ENCODE data around the gene CPT1B. TPM values are rescaled to one million over a fixed set of nuclear protein-coding genes. Genes with fewer than 3 reads are reported as not detected.

The CPT1B gene
- total RNA-seq, 6 experiments from 2014 or later, result 3.8 to 30.7 (median 13.0) TPM

Other genes starting within 250 kb of the CPT1B start
- 10 to 100 TPM; 38.3 to 80.3 (median 54.4) TPM for gene PPP6R2, start 235.1 kb downstream of the CPT1B start, total RNA-seq
- gene SBF1, start 103.4 kb downstream of the CPT1B start, total RNA-seq, result 10 to 100 TPM; 18.3 to 28.9 (median 22.8) TPM
- gene ADM2, start 96.9 kb downstream of the CPT1B start, total RNA-seq, result 10 to 100 TPM in 1 of 6 experiments, 1 to 10 TPM in 5; 1.0 to 19.2 (median 2.2) TPM
- not detected for gene MIOX, start 91.6 kb downstream of the CPT1B start, total RNA-seq
- 10 to 100 TPM; 33.2 to 47.6 (median 41.7) TPM for gene LMF2, start 70.7 kb downstream of the CPT1B start, total RNA-seq
- 10 to 100 TPM; 11.4 to 17.3 (median 13.9) TPM for gene NCAPH2, start 70.2 kb downstream of the CPT1B start, total RNA-seq
- gene SCO2, start 52.8 kb downstream of the CPT1B start, total RNA-seq, result 1 to 10 TPM in 3 of 6 experiments, under 1 TPM in 1, not detected in 2; 0.80 to 4.2 (median 2.5) TPM
- gene TYMP, start 48.4 kb downstream of the CPT1B start, total RNA-seq, result 100 to 1,000 TPM in 3 of 6 experiments, 10 to 100 TPM in 3; 30.6 to 223 (median 88.2) TPM
- gene KLHDC7B, start 32.5 kb downstream of the CPT1B start, total RNA-seq, result 1 to 10 TPM in 2 of 6 experiments, under 1 TPM in 2, not detected in 2; 0.07 to 1.4 (median 0.62) TPM
- gene SYCE3, start 15.5 kb downstream of the CPT1B start, total RNA-seq, result 1 to 10 TPM in 2 of 6 experiments, not detected in 4; 3.3 to 4.7 TPM
- gene CHKB, start 4.4 kb upstream of the CPT1B start, total RNA-seq, result 10 to 100 TPM; 10.9 to 43.4 (median 26.7) TPM
- gene MAPK8IP2, start 22.4 kb upstream of the CPT1B start, total RNA-seq, result 1 to 10 TPM in 1 of 6 experiments, under 1 TPM in 5; 0.15 to 1.7 (median 0.45) TPM
- gene ARSA, start 49.7 kb upstream of the CPT1B start, total RNA-seq, result 10 to 100 TPM; 20.8 to 47.3 (median 38.6) TPM
- gene SHANK3, start 94.4 kb upstream of the CPT1B start, total RNA-seq, result 10 to 100 TPM in 5 of 6 experiments, 1 to 10 TPM in 1; 9.7 to 16.0 (median 14.8) TPM
- under 1 TPM in 5 of 6 experiments, not detected in 1; 0.34 to 0.84 (median 0.55) TPM for gene ACR, start 159.8 kb upstream of the CPT1B start, total RNA-seq
- gene RABL2B, start 205.2 kb upstream of the CPT1B start, total RNA-seq, result 10 to 100 TPM in 3 of 6 experiments, 1 to 10 TPM in 3; 3.0 to 14.2 (median 9.5) TPM

All from right lobe of liver (tissue), 5 donors.